IMR-90 (cell line): ENCODE results near the gene DPP8. TPM values are rescaled to one million over a fixed set of nuclear protein-coding genes. Genes with fewer than 3 reads are reported as not detected.
A peak's percentile ranks its signal among the peaks of the same experiment; 100 is the strongest.

Source experiments
- ATAC-seq: fragments of 200-7000 bp; cut with Tn5 transposase; 2 replicates; pipeline ENCODE4 v1.9.1; 2020; ENCODE audit warnings: low read depth, mild to moderate bottlenecking, moderate library complexity
- BruUV-seq: library from RNA; stranded (reverse); fragments of 400-500 nt; replicated peaks from 2 replicates; lab custom pipeline; 2021; lab: Mats Ljungman, UMichigan
- CTCF ChIA-PET: fragments of 300-600 bp; formaldehyde crosslinking; extraction: SDS; loops from one replicate; lab custom pipeline; 2021; ENCODE audit warnings: antibody characterized with exemption; lab: Yijun Ruan, JAX
- POLR2A ChIA-PET: fragments of 300-600 bp; sonication (Branson Sonifier 250); formaldehyde crosslinking; loops from one replicate; lab custom pipeline; 2022; ENCODE audit warnings: antibody characterized with exemption; ENCODE audit not compliant: unreplicated experiment; lab: Charles Lee
- DNase-seq: peaks from one replicate; pipeline ENCODE4 v3.0.0; 2013
- H2AFZ ChIP-seq: replicated peaks from 2 replicates; pipeline ENCODE3; 2013; ENCODE audit warnings: low read length, mild to moderate bottlenecking; ENCODE audit not compliant: poor library complexity
- H2AK5ac ChIP-seq: 2 replicates; pipeline ENCODE4 v1.6.1; 2013; ENCODE audit warnings: low read depth, low read length, inconsistent platforms
- H2AK9ac ChIP-seq: replicated peaks from 2 replicates; pipeline ENCODE3; 2013; ENCODE audit warnings: mild to moderate bottlenecking, low read depth, low read length, moderate library complexity; ENCODE audit not compliant: poor library complexity
- H2BK120ac ChIP-seq: 2 replicates; pipeline ENCODE4 v1.6.1; 2013; ENCODE audit warnings: low read depth, low read length, inconsistent platforms
- H2BK15ac ChIP-seq: 3 replicates; pipeline ENCODE4 v1.6.1; 2013; ENCODE audit warnings: low read depth, low read length, inconsistent platforms
- H2BK20ac ChIP-seq: 2 replicates; pipeline ENCODE4 v1.6.1; 2013; ENCODE audit warnings: low read depth, mild to moderate bottlenecking, inconsistent platforms, low read length, moderate library complexity
- H2BK5ac ChIP-seq: 2 replicates; pipeline ENCODE4 v1.6.1; 2013; ENCODE audit warnings: mild to moderate bottlenecking, low read depth, low read length, inconsistent platforms; ENCODE audit not compliant: poor library complexity, severe bottlenecking
- H3K14ac ChIP-seq: replicated peaks from 2 replicates; pipeline ENCODE4 v1.6.1; 2013; ENCODE audit warnings: low read depth, low read length, inconsistent platforms
- H3K18ac ChIP-seq: 2 replicates; pipeline ENCODE4 v1.6.1; 2013; ENCODE audit warnings: low read depth, low read length, control low read depth
- H3K23ac ChIP-seq: 2 replicates; pipeline ENCODE4 v1.6.1; 2013; ENCODE audit warnings: low read depth, low read length, inconsistent platforms
- H3K27ac ChIP-seq: 2 replicates; pipeline ENCODE4 v1.5.1; 2013; ENCODE audit warnings: mild to moderate bottlenecking, control low read depth, low read length; ENCODE audit not compliant: insufficient read depth
- H3K27me3 ChIP-seq: 2 replicates; pipeline ENCODE4 v1.6.1; 2013; ENCODE audit warnings: low read length; ENCODE audit not compliant: control insufficient read depth, insufficient read depth
- H3K36me3 ChIP-seq: 2 replicates; pipeline ENCODE4 v1.6.1; 2013; ENCODE audit warnings: low read length, mixed read lengths; ENCODE audit not compliant: control insufficient read depth, insufficient read depth
- H3K4ac ChIP-seq: 2 replicates; pipeline ENCODE4 v1.6.1; 2013; ENCODE audit warnings: low read depth, low read length, inconsistent platforms
- H3K4me1 ChIP-seq: 2 replicates; pipeline ENCODE4 v1.6.1; 2013; ENCODE audit warnings: low read length, mixed read lengths; ENCODE audit not compliant: control insufficient read depth, insufficient read depth
- H3K4me2 ChIP-seq: 2 replicates; pipeline ENCODE4 v1.6.1; 2013; ENCODE audit warnings: low read depth, mild to moderate bottlenecking, control low read depth, low read length, moderate library complexity
- H3K4me3 ChIP-seq: 2 replicates; pipeline ENCODE4 v1.5.1; 2013; ENCODE audit warnings: low read depth, mild to moderate bottlenecking, control low read depth, low read length, moderate library complexity; ENCODE audit not compliant: insufficient read depth
- H3K56ac ChIP-seq: 2 replicates; pipeline ENCODE4 v1.6.1; 2013; ENCODE audit warnings: low read length, inconsistent platforms; ENCODE audit not compliant: insufficient read depth; ENCODE audit errors: extremely low read depth
- H3K79me1 ChIP-seq, 2 experiments: 2 replicates each; pipeline ENCODE4 v1.6.1; 2013; ENCODE audit warnings: low read length in 2 of 2, inconsistent platforms in 1 of 2, low read depth in 1 of 2
- H3K9ac ChIP-seq: 2 replicates; pipeline ENCODE4 v1.6.1; 2013; ENCODE audit warnings: low read depth, low read length, control low read depth
- H3K9me1 ChIP-seq: 2 replicates; pipeline ENCODE4 v1.6.1; 2013; ENCODE audit warnings: low read length, inconsistent platforms; ENCODE audit not compliant: insufficient read depth
- H3K9me3 ChIP-seq: 2 replicates; pipeline ENCODE4 v1.6.1; 2013; ENCODE audit warnings: low read length; ENCODE audit not compliant: control insufficient read depth, insufficient read depth
- H4K20me1 ChIP-seq: 2 replicates; pipeline ENCODE4 v1.6.1; 2013; ENCODE audit warnings: low read length, inconsistent platforms; ENCODE audit not compliant: insufficient read depth
- H4K5ac ChIP-seq: 2 replicates; pipeline ENCODE4 v1.6.1; 2013; ENCODE audit warnings: mild to moderate bottlenecking, low read depth, low read length, control low read depth
- H4K8ac ChIP-seq, 2 experiments: 2 replicates each; pipeline ENCODE4 v1.6.1; 2013; ENCODE audit warnings: low read depth in 2 of 2, low read length in 2 of 2, control low read depth in 1 of 2, inconsistent platforms in 1 of 2
- H4K91ac ChIP-seq: 2 replicates; pipeline ENCODE4 v1.6.1; 2013; ENCODE audit warnings: low read depth, low read length, inconsistent platforms; ENCODE audit not compliant: insufficient read depth
- BHLHE40 ChIP-seq: fragments of 150-350 bp; IDR thresholded peaks from 2 replicates; pipeline ENCODE4 v1.6.1; 2016; ENCODE audit warnings: mild to moderate bottlenecking, low read depth, low read length
- CEBPB ChIP-seq: IDR thresholded peaks from 2 replicates; pipeline ENCODE4 v1.6.1; 2012; ENCODE audit warnings: low read depth, low read length, improper control_type of control experiment
- CHD1 ChIP-seq: IDR thresholded peaks from 2 replicates; pipeline ENCODE4 v1.6.1; 2012; ENCODE audit warnings: low read depth, low read length, improper control_type of control experiment
- FOS ChIP-seq: fragments of 150-350 bp; IDR thresholded peaks from 2 replicates; pipeline ENCODE4 v1.6.1; 2016; ENCODE audit warnings: low read depth, low read length
- MAFK ChIP-seq: IDR thresholded peaks from 2 replicates; pipeline ENCODE4 v1.6.1; 2012; ENCODE audit warnings: low read depth, low read length, improper control_type of control experiment
- MAZ ChIP-seq: IDR thresholded peaks from 2 replicates; pipeline ENCODE4 v1.6.1; 2012; ENCODE audit warnings: low read depth, mild to moderate bottlenecking, low read length, improper control_type of control experiment, moderate library complexity, borderline replicate concordance
- MXI1 ChIP-seq: IDR thresholded peaks from 2 replicates; pipeline ENCODE4 v1.6.1; 2012; ENCODE audit warnings: low read depth, mild to moderate bottlenecking, low read length, moderate library complexity, borderline replicate concordance
- NFE2L2 ChIP-seq: fragments of 150-350 bp; IDR thresholded peaks from 2 replicates; pipeline ENCODE4 v1.6.1; 2016; ENCODE audit warnings: low read depth, mild to moderate bottlenecking, low read length
- POLR2A ChIP-seq: IDR thresholded peaks from 2 replicates; pipeline ENCODE4 v1.6.1; 2012; ENCODE audit warnings: mild to moderate bottlenecking, low read depth, low read length
- RAD21 ChIP-seq: IDR thresholded peaks from 2 replicates; pipeline ENCODE4 v1.6.1; 2012; ENCODE audit warnings: low read length, improper control_type of control experiment
- RCOR1 ChIP-seq: IDR thresholded peaks from 2 replicates; pipeline ENCODE4 v1.6.1; 2012; ENCODE audit warnings: mild to moderate bottlenecking, low read length, improper control_type of control experiment; ENCODE audit not compliant: insufficient replicate concordance
- RFX5 ChIP-seq: IDR thresholded peaks from 2 replicates; pipeline ENCODE4 v1.8.0; 2012; ENCODE audit warnings: low read depth, mild to moderate bottlenecking, low read length, moderate library complexity
- SMC3 ChIP-seq: fragments of 150-350 bp; IDR thresholded peaks from 2 replicates; pipeline ENCODE4 v1.6.1; 2016; ENCODE audit warnings: low read depth, mild to moderate bottlenecking, antibody characterized with exemption, low read length, moderate library complexity
- WGBS, 2 experiments: methylation state at CpG; one replicate each; pipeline versions ENCODE4 v1.1.5 to v1.1.7; 2013; ENCODE audit warnings: missing lambda C conversion rate in 2 of 2; ENCODE audit not compliant: insufficient read length in 1 of 2; ENCODE audit errors: extremely low coverage in 2 of 2; 5-methylcytosine and 5-hydroxymethylcytosine counted together
- dilution Hi-C: fragments of 300-500 bp; cut with HindIII; formaldehyde crosslinking; loops from one replicate; pipeline ENCODE4 v1.14.3; 2018; ENCODE audit warnings: low sequenced_read_pairs; ENCODE audit not compliant: unreplicated experiment
- in situ Hi-C: fragments of 300-500 bp; cut with MboI; formaldehyde crosslinking; loops from 3 replicates; pipeline ENCODE4 v1.14.3; 2019; ENCODE audit warnings: low sequenced_read_pairs, inconsistent platforms, mixed read lengths
- intact Hi-C: fragments of 100-400 bp; cut with micrococcal nuclease; formaldehyde crosslinking; loops from 2 replicates; pipeline ENCODE4 v1.10.0; 2022
- polyA plus RNA-seq, 3 experiments: library from polyadenylated mRNA; depleted of rRNA; stranded (reverse); fragments of >200 nt; gene quantifications; 2 replicates each; pipeline ENCODE4 v1.2.3, GENCODE V29; 2012; ENCODE audit warnings: low replicate concordance in 1 of 3
- total RNA-seq: library from RNA; depleted of rRNA; stranded (reverse); fragments of >200 nt; gene quantifications from 2 replicates; pipeline ENCODE4 v1.2.3, GENCODE V29; 2012
- TF ChIP-seq, protein P1 (sequence below): fragments of 150-350 bp; IDR thresholded peaks from 2 replicates; pipeline ENCODE4 v1.6.1; 2017; ENCODE audit warnings: mild to moderate bottlenecking, antibody characterized with exemption, low read length, low read depth
- TF ChIP-seq, protein P2 (sequence below): fragments of 150-350 bp; IDR thresholded peaks from 2 replicates; pipeline ENCODE4 v1.6.1; 2016; ENCODE audit warnings: low read depth, mild to moderate bottlenecking, low read length, moderate library complexity, borderline replicate concordance
- TF ChIP-seq, protein P3 (sequence below): conservative IDR thresholded peaks from 2 replicates; pipeline ENCODE4 v1.5.1; 2012; ENCODE audit warnings: mild to moderate bottlenecking, low read depth, low read length, improper control_type of control experiment

Gene DPP8
- total and polyA plus RNA-seq, 2 of the 4 experiments (the other 2 are of a cell fraction), result 10.7 to 29.4 TPM

GRCh38 chr15:65528461-65529060 lies 11.1 kb upstream of the DPP8 start:
- in situ Hi-C loops, result no loop called here

More at GRCh38 chr15:65528461-65529060, 11.1 kb upstream of the DPP8 start:
- H3K4me1 ChIP-seq, result peaks cover 8% of the 10 kb centered on the region
- dilution Hi-C loops, result no loop called here
- H3K23ac ChIP-seq, result no peak overlapping the region
- H3K4ac ChIP-seq, result no peak overlapping the region
- no peak overlapping the region for H3K9ac ChIP-seq
- no peaks in the 10 kb centered on the region for H3K27me3 ChIP-seq
- no peak overlapping the region for H2BK120ac ChIP-seq
- no peak overlapping the region for H3K56ac ChIP-seq
- H3K79me1 ChIP-seq, result peaks cover 9 to 27% of the 10 kb centered on the region in 2 experiments; a peak in 3 of 4 replicates
- H3K36me3 ChIP-seq, result no peaks in the 10 kb centered on the region
- peaks cover 16% of the 10 kb centered on the region for H4K20me1 ChIP-seq
- no peak overlapping the region for H4K8ac ChIP-seq
- H3K9me3 ChIP-seq, result no peaks in the 10 kb centered on the region
- no peak overlapping the region for H2BK5ac ChIP-seq
- peak overlapping the region; percentile 28 for H2AK9ac ChIP-seq
- H4K5ac ChIP-seq, result no peak overlapping the region
- ATAC-seq (no peak), DNase-seq (no peak)
- peak overlapping the region; percentile 56 for H2AFZ ChIP-seq
- H2BK15ac ChIP-seq, result no peak overlapping the region
- no peak overlapping the region for H3K14ac ChIP-seq
- no peak overlapping the region for H4K91ac ChIP-seq
- H3K4me2 ChIP-seq, result no peak overlapping the region
- H3K9me1 ChIP-seq, result peaks cover 10% of the 10 kb centered on the region
- 89% methylated on average over 12 of the region's 20 CpGs; no CpG with 5 or more reads in 1 of the 2 experiments for WGBS, 2 experiments
- intact Hi-C loops, result no loop called here
- CTCF ChIA-PET, result interaction anchor here (0.6 kb wide), 1 partner anchor 32 kb away, joined by 5 read pairs; no protein-coding TSS in a partner anchor
- H2AK5ac ChIP-seq, result no peak overlapping the region
- no peak overlapping the region for H3K18ac ChIP-seq
- no peak overlapping the region for H3K27ac ChIP-seq
- BruUV-seq, result no TSS peak
- no peak overlapping the region; the same call in 1 of the 2 replicates for H2BK20ac ChIP-seq
- no peak overlapping the region for H3K4me3 ChIP-seq
- POLR2A ChIA-PET, result no interaction called here
- no peak for TF ChIP-seq MAFK
- TF ChIP-seq, protein P1, sequence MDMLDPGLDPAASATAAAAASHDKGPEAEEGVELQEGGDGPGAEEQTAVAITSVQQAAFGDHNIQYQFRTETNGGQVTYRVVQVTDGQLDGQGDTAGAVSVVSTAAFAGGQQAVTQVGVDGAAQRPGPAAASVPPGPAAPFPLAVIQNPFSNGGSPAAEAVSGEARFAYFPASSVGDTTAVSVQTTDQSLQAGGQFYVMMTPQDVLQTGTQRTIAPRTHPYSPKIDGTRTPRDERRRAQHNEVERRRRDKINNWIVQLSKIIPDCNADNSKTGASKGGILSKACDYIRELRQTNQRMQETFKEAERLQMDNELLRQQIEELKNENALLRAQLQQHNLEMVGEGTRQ, result no peak
- TF ChIP-seq MAZ, result no peak
- no peak for TF ChIP-seq RFX5
- TF ChIP-seq, protein P2, sequence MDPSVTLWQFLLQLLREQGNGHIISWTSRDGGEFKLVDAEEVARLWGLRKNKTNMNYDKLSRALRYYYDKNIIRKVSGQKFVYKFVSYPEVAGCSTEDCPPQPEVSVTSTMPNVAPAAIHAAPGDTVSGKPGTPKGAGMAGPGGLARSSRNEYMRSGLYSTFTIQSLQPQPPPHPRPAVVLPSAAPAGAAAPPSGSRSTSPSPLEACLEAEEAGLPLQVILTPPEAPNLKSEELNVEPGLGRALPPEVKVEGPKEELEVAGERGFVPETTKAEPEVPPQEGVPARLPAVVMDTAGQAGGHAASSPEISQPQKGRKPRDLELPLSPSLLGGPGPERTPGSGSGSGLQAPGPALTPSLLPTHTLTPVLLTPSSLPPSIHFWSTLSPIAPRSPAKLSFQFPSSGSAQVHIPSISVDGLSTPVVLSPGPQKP, result no peak
- no peak for TF ChIP-seq SMC3
- no peak for TF ChIP-seq NFE2L2
- TF ChIP-seq MXI1, result no peak
- no peak for TF ChIP-seq RAD21
- no peak for TF ChIP-seq FOS
- TF ChIP-seq, protein P3, sequence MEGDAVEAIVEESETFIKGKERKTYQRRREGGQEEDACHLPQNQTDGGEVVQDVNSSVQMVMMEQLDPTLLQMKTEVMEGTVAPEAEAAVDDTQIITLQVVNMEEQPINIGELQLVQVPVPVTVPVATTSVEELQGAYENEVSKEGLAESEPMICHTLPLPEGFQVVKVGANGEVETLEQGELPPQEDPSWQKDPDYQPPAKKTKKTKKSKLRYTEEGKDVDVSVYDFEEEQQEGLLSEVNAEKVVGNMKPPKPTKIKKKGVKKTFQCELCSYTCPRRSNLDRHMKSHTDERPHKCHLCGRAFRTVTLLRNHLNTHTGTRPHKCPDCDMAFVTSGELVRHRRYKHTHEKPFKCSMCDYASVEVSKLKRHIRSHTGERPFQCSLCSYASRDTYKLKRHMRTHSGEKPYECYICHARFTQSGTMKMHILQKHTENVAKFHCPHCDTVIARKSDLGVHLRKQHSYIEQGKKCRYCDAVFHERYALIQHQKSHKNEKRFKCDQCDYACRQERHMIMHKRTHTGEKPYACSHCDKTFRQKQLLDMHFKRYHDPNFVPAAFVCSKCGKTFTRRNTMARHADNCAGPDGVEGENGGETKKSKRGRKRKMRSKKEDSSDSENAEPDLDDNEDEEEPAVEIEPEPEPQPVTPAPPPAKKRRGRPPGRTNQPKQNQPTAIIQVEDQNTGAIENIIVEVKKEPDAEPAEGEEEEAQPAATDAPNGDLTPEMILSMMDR, result no peak
- TF ChIP-seq BHLHE40, result no peak
- TF ChIP-seq CHD1, result no peak
- no peak for TF ChIP-seq POLR2A
- TF ChIP-seq CEBPB, result no peak
- TF ChIP-seq RCOR1, result no peak
